Heart left ventricle (tissue), 16 donors: ENCODE results near the gene ATP13A2. TPM values are rescaled to one million over a fixed set of nuclear protein-coding genes. Genes with fewer than 3 reads are reported as not detected.

Experiments used
- ATAC-seq, 4 donors: fragments of 200-7000 bp; cut with Tn5 transposase; one replicate each; pipeline ENCODE4 v1.9.1; 2020 to 2022; ENCODE audit warnings: moderate library complexity in 4 of 4, mild to moderate bottlenecking in 3 of 4, moderate number of reproducible peaks in 1 of 4
- DNase-seq, 5 donors: peaks; one replicate each; pipeline ENCODE4 v3.0.0-alpha.2; 2020
- H3K27ac ChIP-seq, 12 donors: fragments of 200-600 bp; sonication (generic) in 4 of 12; one replicate each; pipeline versions ENCODE4 v1.5.0 to v1.8.0; 2016 to 2022; ENCODE audit warnings: mild to moderate bottlenecking in 2 of 12
- H3K27me3 ChIP-seq, 9 donors: fragments of 200-600 bp; sonication (generic) in 2 of 9; one replicate each; pipeline versions ENCODE4 v1.5.1 to v1.8.0; 2016 to 2022; ENCODE audit warnings: mild to moderate bottlenecking in 3 of 9
- H3K36me3 ChIP-seq, 9 donors: fragments of 200-600 bp; sonication (generic) in 2 of 9; one replicate each; pipeline versions ENCODE4 v1.5.0 to v1.8.0; 2018 to 2022; ENCODE audit warnings: mild to moderate bottlenecking in 2 of 9
- H3K4me1 ChIP-seq, 12 donors: fragments of 200-600 bp; sonication (generic) in 4 of 12; one replicate each; pipeline versions ENCODE4 v1.5.0 to v1.8.0; 2016 to 2022; ENCODE audit warnings: mild to moderate bottlenecking in 3 of 12
- H3K4me3 ChIP-seq, 12 donors: fragments of 200-600 bp; sonication (generic) in 4 of 12; one replicate each; pipeline versions ENCODE4 v1.5.0 to v1.8.0; 2017 to 2022; ENCODE audit warnings: mild to moderate bottlenecking in 9 of 12, moderate library complexity in 4 of 12
- H3K9me3 ChIP-seq, 12 donors: fragments of 200-600 bp; sonication (generic) in 4 of 12; one replicate each; pipeline versions ENCODE4 v1.5.0 to v1.8.0; 2016 to 2022; ENCODE audit warnings: mild to moderate bottlenecking in 1 of 12
- CTCF ChIP-seq, 12 donors: fragments of 200-600 bp; sonication (generic) in 4 of 12; IDR thresholded peaks; one replicate each; pipeline versions ENCODE4 v1.5.0 to v1.8.0; 2018 to 2022; ENCODE audit warnings: antibody characterized with exemption in 12 of 12, mild to moderate bottlenecking in 5 of 12
- POLR2A ChIP-seq, 2 donors: fragments of 450-650 bp; IDR thresholded peaks; one replicate each; pipeline ENCODE4 v1.6.1; 2017; ENCODE audit warnings: antibody characterized with exemption in 2 of 2, mild to moderate bottlenecking in 2 of 2, moderate library complexity in 2 of 2
- WGBS, 4 donors: extraction: QIAGEN DNeasy Blood & Tissue Kit in 2 of 4; methylation state at CpG; one replicate each; pipeline versions ENCODE4 v1.1.5 to v1.1.7; 2013 to 2018; 5-methylcytosine and 5-hydroxymethylcytosine counted together
- intact Hi-C, 10 donors: fragments of 100-400 bp; cut with DNase I; formaldehyde crosslinking; loops; one replicate each; pipeline versions ENCODE4 v1.11.1 to v1.14.2; 2022
- polyA plus RNA-seq, 2 donors: library from polyadenylated mRNA; stranded (reverse); fragments of 200-250 nt; gene quantifications; one replicate each; pipeline ENCODE4 v1.2.3, GENCODE V29; 2013
- total RNA-seq, 9 donors: library from RNA; depleted of rRNA in 2 of 9; stranded (reverse); fragments of >200 nt in 2 of 9; fragmentation: NEBNext Ultra II Directional in 3 of 9; extraction: Animal tissue kit (Norgen Biotek cat#: 25700) in 3 of 9; gene quantifications; one replicate each; pipeline versions ENCODE4 v1.1.0 to v1.2.4, GENCODE V29; 2016 to 2023
- donor health status: ischemic (EF 13 %, LVEDD 7.1; RV severe dilation, severe dysfunction).
- donor health status: healthy with polysubstance abuse.
- donor health status: DM: no; HTN: yes; CAD: no.
- donor health status: DM: no; HTN: no; CAD: no.
- donor health status: ischemic (EF 25% LVEDD 6.9; RV normal size, moderate dysfunction).
- donor health status: ischemic (EF 25% LVEDD 5.7; RV mildly dilated, moderate dysfunction).
- donor health status: healthy.
- donor health status: DM: yes; HTN: yes; CAD: no.
- donor health status: ischemic (EF 35%, LVEDD 5.7; RV mildly dilated, moderate dysfunction).
- donor health status: nonischemic (EF 11% LVEDD 7.7; RV severe dilation, severe dysfunction).
- donor health status: DM: yes; HTN: yes; CAD: no.
- donor health status: PGD.
- donor health status: ischemic (EF 29% LVEDD 5.4; RV normal size, mild dysfunction).
- donor health status: nonischemic (EF 23%, LVEDD 6.1; RV moderate dilation, normal function).

ATP13A2 gene
- total and polyA plus RNA-seq, 11 donors = 7.3 to 37.2 (median 15.6) TPM

GRCh38 chr1:16978567-16979474, 32.9 kb downstream of the ATP13A2 start:
- peak overlapping the region in 9 of 12 donors; percentile 13 to 77 (median 52) for H3K27ac ChIP-seq
- H3K4me1 ChIP-seq = peaks cover 0 to 26% (median 15%) of the 10 kb centered on the region in 12 donors
- 45 to 65% (median 54%) methylated on average over 12 to 20 of the region's 20 CpGs for WGBS, 4 donors
- intact Hi-C loops = no loop called here
- peak in 3 of 4 donors; percentile 72 to 84 (median 73) for ATAC-seq
- H3K27me3 ChIP-seq = peaks cover 0 to 23% (median 0%) of the 10 kb centered on the region in 9 donors
- H3K9me3 ChIP-seq = no peaks in the 10 kb centered on the region
- peak overlapping the region in 7 of 12 donors; percentile 40 to 65 (median 50) for H3K4me3 ChIP-seq
- no peaks in the 10 kb centered on the region for H3K36me3 ChIP-seq
- DNase-seq = peak; percentile 52 to 81 (median 69)
- TF ChIP-seq POLR2A (IDR thresholded peaks at IDR 0.05) (no peak), CTCF (IDR thresholded peaks at IDR 0.05) (no peak)

GRCh38 chr1:16978139-16978538, 33.6 kb downstream of the ATP13A2 start:
- Histone ChIP-seq H3K27me3 (peaks cover 0 to 23% (median 0%) of the 10 kb centered on the region in 9 donors), H3K27ac (peak overlapping the region in 5 of 12 donors; percentile 46 to 77 (median 52)), H3K36me3 (no peaks in the 10 kb centered on the region), H3K4me3 (no peak overlapping the region), H3K4me1 (peaks cover 0 to 26% (median 15%) of the 10 kb centered on the region in 12 donors), H3K9me3 (no peaks in the 10 kb centered on the region)
- ATAC-seq (no peak), DNase-seq (no peak)
- intact Hi-C loops = no loop called here
- TF ChIP-seq CTCF (IDR thresholded peaks at IDR 0.05) (no peak), POLR2A (IDR thresholded peaks at IDR 0.05) (no peak)
- WGBS, 4 donors = 84 to 91% (median 88%) methylated on average over 4 of the region's 4 CpGs

- Histone ChIP-seq H3K9me3 (no peaks in the 10 kb centered on the region), H3K4me1 (peaks cover 0 to 26% (median 15%) of the 10 kb centered on the region in 12 donors), H3K27ac (no peak overlapping the region), H3K36me3 (no peaks in the 10 kb centered on the region), H3K4me3 (no peak overlapping the region), H3K27me3 (peaks cover 0 to 23% (median 0%) of the 10 kb centered on the region in 9 donors)
- ATAC-seq = no peak
- DNase-seq = no peak
- intact Hi-C loops = no loop called here
- 90 to 93% (median 91%) methylated on average over 5 of the region's 5 CpGs for WGBS, 4 donors
- no peak for TF ChIP-seq CTCF (IDR thresholded peaks at IDR 0.05)
- no peak for TF ChIP-seq POLR2A (IDR thresholded peaks at IDR 0.05)
Observed at GRCh38 chr1:16977377-16977776, 34.4 kb downstream of the ATP13A2 start.

GRCh38 chr1:16976966-16977365, 34.8 kb downstream of the ATP13A2 start:
- peaks cover 0 to 23% (median 0%) of the 10 kb centered on the region in 9 donors for H3K27me3 ChIP-seq
- TF ChIP-seq POLR2A (IDR thresholded peaks at IDR 0.05) (no peak), CTCF (IDR thresholded peaks at IDR 0.05) (no peak)
- no peaks in the 10 kb centered on the region for H3K9me3 ChIP-seq
- no peak for DNase-seq
- no peak overlapping the region for H3K4me3 ChIP-seq
- no peak for ATAC-seq
- H3K27ac ChIP-seq = no peak overlapping the region
- 83 to 89% (median 88%) methylated on average over 1 to 16 of the region's 16 CpGs for WGBS, 4 donors
- intact Hi-C loops = no loop called here
- H3K36me3 ChIP-seq = no peaks in the 10 kb centered on the region
- H3K4me1 ChIP-seq = peaks cover 0 to 26% (median 15%) of the 10 kb centered on the region in 12 donors
